ENCODE measurements around the gene TBCC. TPM values are rescaled to one million over a fixed set of nuclear protein-coding genes. Genes with fewer than 3 reads are reported as not detected.
A peak's percentile ranks its signal among the peaks of the same experiment; 100 is the strongest.
"Not testable (repeated sequence)": the region's sequence is repeated elsewhere in the genome, so short reads cannot be mapped to it uniquely, and the experiment has no call there.

TBCC gene
- polyA plus RNA-seq, 1 donor, result 23.6 TPM

DNA sequence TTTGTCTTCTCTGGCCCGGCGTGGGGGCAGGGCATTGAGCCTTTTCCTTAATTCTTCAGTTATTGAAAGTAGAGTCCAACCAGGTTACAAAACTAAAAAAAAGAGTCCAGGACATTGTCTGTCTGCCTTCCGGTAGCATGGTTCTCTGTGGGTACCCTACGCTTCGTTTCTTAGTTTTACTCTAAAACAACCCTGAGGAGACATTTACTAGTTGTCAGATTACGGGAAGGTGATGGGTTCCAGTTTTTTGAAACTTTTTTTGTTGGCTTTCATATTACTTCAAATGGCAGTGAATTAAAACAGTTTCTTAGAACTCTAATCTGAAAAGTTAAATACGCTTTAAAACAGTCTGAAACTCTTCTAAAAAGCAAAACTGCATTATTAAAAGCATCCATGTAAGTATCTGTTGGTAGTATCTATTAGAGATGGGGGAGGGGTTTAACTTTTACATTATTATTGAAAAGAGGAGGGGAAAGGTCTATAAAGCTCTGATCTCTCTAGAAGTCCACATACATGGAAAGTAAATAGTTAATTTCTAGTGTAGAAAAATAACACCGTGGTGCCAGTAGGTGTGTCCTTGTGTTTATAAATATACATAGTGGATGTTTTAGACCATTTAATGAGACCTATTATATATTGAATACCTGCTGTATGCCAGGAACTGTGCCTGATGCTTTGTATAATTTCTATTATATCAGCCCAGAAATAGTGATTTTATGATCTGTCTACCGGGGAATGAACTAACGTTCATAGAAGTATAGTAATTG, 38.2 kb upstream of the TBCC start:
- H3K9me3 ChIP-seq (ENCODE audit: control insufficient read depth, low read depth, low read length), result no peaks in the 10 kb centered on the region
- peak overlapping the region; percentile 97 for H3K4me3 ChIP-seq (ENCODE audit: low read length)
- no peak for DNase-seq
- whole genome bisulfite sequencing (ENCODE audit: insufficient coverage, low lambda C conversion rate), result 0% methylated on average over 1 of the region's 10 CpGs
- peaks cover 12% of the 10 kb centered on the region for H3K4me1 ChIP-seq (ENCODE audit: control insufficient read depth, insufficient read depth, low read length)
- H3K27me3 ChIP-seq (ENCODE audit: control insufficient read depth, insufficient read depth, low read length), result no peaks in the 10 kb centered on the region
- peak overlapping the region; percentile 98 for H3K27ac ChIP-seq (ENCODE audit: low read length)
- H3K36me3 ChIP-seq (ENCODE audit: control insufficient read depth, insufficient read depth, low read length), result peaks cover 4% of the 10 kb centered on the region

DNA sequence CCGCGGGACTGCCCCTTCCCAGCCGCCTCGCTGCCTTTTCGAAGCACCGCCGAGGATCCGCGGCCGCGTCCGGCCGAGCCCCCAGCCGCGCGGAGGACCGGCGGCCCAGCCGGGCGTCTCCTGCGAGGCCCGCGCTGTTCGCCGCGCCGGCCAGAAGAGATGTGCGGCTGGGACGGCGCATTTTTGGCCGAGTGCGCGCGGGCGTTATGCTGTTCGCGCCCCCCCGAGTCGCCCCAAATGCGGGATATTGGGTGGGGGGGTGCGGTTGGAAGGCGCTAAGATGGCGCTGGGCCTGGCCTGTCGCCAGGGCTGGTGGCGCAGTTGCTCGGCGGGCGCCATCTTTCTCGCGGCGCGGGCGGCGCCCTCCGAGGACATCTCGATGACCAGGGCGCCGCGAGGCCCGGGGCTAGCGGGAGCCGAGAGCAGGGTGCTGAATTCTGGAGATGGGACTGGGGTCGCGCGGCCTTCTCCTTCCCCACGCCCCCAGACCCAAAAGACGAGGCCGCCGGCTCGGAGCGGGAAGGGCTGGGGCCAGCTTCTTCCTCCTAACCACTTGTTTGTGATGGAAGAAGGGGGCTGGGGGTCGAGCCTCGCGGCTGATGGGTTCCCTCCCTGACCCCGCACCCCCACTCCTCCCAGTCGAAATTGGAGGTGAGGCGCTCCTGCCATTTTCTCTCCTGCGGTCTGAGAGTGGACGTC, 37.4 kb upstream of the TBCC start:
- H3K4me1 ChIP-seq (ENCODE audit: control insufficient read depth, insufficient read depth, low read length), result peaks cover 14% of the 10 kb centered on the region
- no peaks in the 10 kb centered on the region for H3K36me3 ChIP-seq (ENCODE audit: control insufficient read depth, insufficient read depth, low read length)
- H3K4me3 ChIP-seq (ENCODE audit: low read length), result peak overlapping the region; percentile 97
- no CpG with 5 or more reads among the region's 79 CpGs for WGBS (ENCODE audit: insufficient coverage, low lambda C conversion rate)
- H3K9me3 ChIP-seq (ENCODE audit: control insufficient read depth, low read depth, low read length), result no peaks in the 10 kb centered on the region
- H3K27ac ChIP-seq (ENCODE audit: low read length), result peak overlapping the region; percentile 98
- H3K27me3 ChIP-seq (ENCODE audit: control insufficient read depth, insufficient read depth, low read length), result no peaks in the 10 kb centered on the region
- DNase-seq, result peak; percentile 70 to 84

DNA sequence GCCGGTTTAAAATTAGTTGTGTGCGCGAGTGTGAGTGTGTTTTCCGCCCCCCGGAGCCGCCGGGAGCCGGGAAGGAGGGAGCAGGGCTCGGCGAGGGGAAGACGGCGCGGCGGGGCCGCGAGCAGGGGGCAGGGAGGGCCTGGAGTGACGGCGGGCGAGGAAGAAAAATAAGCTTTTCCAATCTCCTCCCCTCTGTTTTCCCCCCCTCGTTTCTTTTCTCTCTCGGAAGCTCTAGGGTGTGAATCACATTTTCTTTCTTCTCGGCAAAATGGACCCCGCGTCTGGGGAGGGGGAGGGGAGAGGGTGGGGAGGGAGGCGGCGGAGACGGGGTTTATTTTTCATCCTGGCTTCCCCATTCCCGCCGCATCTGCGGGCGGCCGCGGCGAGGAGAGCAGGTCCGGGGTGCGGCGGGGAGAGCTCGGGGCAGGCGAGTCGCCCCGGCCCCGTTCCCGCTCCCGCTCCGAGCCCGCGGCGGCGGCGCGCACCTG, 36.8 kb upstream of the TBCC start:
- Histone ChIP-seq H3K4me3 (ENCODE audit: low read length) (peak overlapping the region; percentile 97), H3K27me3 (ENCODE audit: control insufficient read depth, insufficient read depth, low read length) (no peaks in the 10 kb centered on the region), H3K4me1 (ENCODE audit: control insufficient read depth, insufficient read depth, low read length) (peaks cover 14% of the 10 kb centered on the region), H3K9me3 (ENCODE audit: control insufficient read depth, low read depth, low read length) (no peaks in the 10 kb centered on the region), H3K27ac (ENCODE audit: low read length) (peak overlapping the region; percentile 98), H3K36me3 (ENCODE audit: control insufficient read depth, insufficient read depth, low read length) (no peaks in the 10 kb centered on the region)
- 0% methylated on average over 2 of the region's 51 CpGs for WGBS (ENCODE audit: insufficient coverage, low lambda C conversion rate)
- DNase-seq, result peak; percentile 63 to 81

DNA sequence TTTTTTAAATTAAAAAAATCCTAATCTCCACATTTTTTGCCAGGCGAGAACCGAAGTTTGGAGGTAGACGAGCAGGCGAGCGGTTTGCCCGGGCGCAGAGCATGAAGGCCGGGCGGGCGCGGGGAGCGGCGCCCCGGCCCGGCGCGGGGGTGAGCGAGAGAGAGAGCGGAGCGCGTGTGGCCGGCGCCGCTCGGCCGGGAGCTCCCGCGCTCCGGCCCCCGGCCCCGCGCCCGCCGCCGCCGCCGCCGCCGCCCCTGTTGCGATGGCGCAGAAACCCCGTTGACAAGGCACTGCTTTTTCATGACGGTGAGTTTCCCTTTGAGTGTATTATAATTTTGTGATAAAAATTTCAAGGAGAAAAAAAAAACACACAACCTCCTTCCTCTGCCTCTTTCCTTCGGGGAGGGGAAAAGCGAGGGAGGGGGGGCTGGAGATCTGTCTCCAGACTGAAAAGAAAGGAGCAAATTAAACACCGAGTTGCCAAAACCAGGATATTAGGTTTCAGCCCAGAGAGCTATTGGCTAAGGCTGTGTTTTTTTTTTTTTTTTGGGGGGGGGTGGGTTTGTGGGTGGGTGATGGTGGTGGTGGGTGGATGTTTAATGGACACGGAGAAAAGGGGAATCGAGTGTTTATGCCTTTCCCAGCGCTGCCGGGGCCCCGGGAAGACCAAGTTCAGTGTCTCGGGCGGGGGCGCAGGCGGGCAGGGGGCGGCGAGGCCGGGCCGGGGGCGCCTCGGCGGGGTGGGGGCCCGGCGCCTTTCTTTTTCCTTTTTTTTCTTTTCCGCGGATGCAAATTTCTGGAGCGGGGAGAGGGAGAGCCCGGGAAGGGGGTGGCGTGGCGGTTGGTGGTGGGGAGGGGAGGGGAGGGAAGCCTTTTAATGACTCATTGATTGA, 36.1 kb upstream of the TBCC start, which contains the start of gene BICRAL:
Gene BICRAL, plus strand, starts transcription at position 257 of the 893 bp plus-strand sequence. CDS start 39,971 bp downstream, outside the sequence.
- no peaks in the 10 kb centered on the region for H3K36me3 ChIP-seq (ENCODE audit: control insufficient read depth, insufficient read depth, low read length)
- peak; percentile 42 to 82 for DNase-seq
- H3K4me3 ChIP-seq (ENCODE audit: low read length), result peak within 1 kb of the TSS; percentile 97
- H3K27ac ChIP-seq (ENCODE audit: low read length), result peak within 1 kb of the TSS; percentile 98
- WGBS (ENCODE audit: insufficient coverage, low lambda C conversion rate), result no CpG with 5 or more reads among the region's 70 CpGs
- peaks cover 14% of the 10 kb centered on the region for H3K4me1 ChIP-seq (ENCODE audit: control insufficient read depth, insufficient read depth, low read length)
- H3K27me3 ChIP-seq (ENCODE audit: control insufficient read depth, insufficient read depth, low read length), result no peaks in the 10 kb centered on the region
- no peaks in the 10 kb centered on the region for H3K9me3 ChIP-seq (ENCODE audit: control insufficient read depth, low read depth, low read length)

DNA sequence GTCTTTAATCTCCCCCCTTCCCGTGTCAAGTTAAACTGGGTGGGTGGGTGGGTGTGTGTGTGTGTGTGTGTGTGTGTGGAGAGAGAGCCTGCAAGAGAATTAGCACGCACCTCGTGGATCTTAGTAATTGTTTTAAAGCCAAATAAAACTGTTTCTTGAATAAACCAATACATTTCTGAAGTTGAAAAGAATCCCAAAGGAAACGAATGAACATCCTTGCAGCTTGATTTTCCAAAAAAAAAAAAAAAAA, 35.6 kb upstream of the TBCC start:
- no CpG with 5 or more reads among the region's 4 CpGs for WGBS (ENCODE audit: insufficient coverage, low lambda C conversion rate)
- peak overlapping the region; percentile 97 for H3K4me3 ChIP-seq (ENCODE audit: low read length)
- H3K9me3 ChIP-seq (ENCODE audit: control insufficient read depth, low read depth, low read length), result no peaks in the 10 kb centered on the region
- H3K4me1 ChIP-seq (ENCODE audit: control insufficient read depth, insufficient read depth, low read length), result peaks cover 14% of the 10 kb centered on the region
- H3K27me3 ChIP-seq (ENCODE audit: control insufficient read depth, insufficient read depth, low read length), result no peaks in the 10 kb centered on the region
- peak overlapping the region; percentile 55 for H3K27ac ChIP-seq (ENCODE audit: low read length)
- no peaks in the 10 kb centered on the region for H3K36me3 ChIP-seq (ENCODE audit: control insufficient read depth, insufficient read depth, low read length)
- DNase-seq, result no peak

DNA sequence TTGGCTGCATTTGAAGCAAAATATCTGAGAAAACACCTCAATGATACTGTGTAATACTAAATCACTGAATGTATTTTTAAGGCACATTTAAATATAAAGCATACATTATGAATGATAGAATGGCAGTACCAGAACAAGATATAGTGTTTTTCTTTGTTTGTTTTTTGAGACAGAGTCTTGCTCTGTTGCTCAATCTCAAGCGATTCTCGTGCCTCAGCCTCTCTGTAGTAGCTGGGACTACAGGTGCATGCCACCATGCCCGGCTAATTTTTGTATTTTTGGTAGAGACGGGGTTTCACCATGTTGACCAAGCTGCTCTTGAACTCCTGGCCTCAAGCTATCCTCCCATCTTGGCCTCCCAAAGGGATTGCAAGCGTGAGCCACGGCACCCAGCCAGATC, 33.6 kb upstream of the TBCC start:
- no peaks in the 10 kb centered on the region for H3K27me3 ChIP-seq (ENCODE audit: control insufficient read depth, insufficient read depth, low read length)
- H3K4me3 ChIP-seq (ENCODE audit: low read length), result no peak overlapping the region
- WGBS (ENCODE audit: insufficient coverage, low lambda C conversion rate), result no CpG with 5 or more reads among the region's 6 CpGs
- no peak overlapping the region for H3K27ac ChIP-seq (ENCODE audit: low read length)
- no peaks in the 10 kb centered on the region for H3K9me3 ChIP-seq (ENCODE audit: control insufficient read depth, low read depth, low read length)
- no peaks in the 10 kb centered on the region for H3K36me3 ChIP-seq (ENCODE audit: control insufficient read depth, insufficient read depth, low read length)
- peaks cover 8% of the 10 kb centered on the region for H3K4me1 ChIP-seq (ENCODE audit: control insufficient read depth, insufficient read depth, low read length)
- DNase-seq, result no peak

DNA sequence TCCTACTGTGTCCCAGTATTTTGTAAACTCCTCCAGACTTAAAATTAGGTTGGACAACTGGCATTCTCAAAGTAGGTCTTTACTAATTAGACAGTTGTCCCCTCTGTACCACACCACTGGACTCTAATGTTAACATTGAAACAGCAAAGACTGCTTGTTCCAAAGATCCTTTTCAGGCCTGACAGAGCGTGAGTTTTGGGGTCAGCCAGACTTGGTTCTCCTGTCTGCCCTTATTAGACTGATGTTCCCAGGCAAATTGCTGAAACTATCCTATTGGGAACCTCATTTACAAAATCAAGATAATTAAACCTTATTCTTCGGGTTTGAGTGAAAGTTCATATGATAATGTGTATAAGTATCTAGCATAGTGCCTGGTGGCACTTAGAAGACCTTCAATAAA, 32.2 kb upstream of the TBCC start:
- Histone ChIP-seq H3K27ac (ENCODE audit: low read length) (no peak overlapping the region), H3K36me3 (ENCODE audit: control insufficient read depth, insufficient read depth, low read length) (no peaks in the 10 kb centered on the region), H3K4me1 (ENCODE audit: control insufficient read depth, insufficient read depth, low read length) (peaks cover 8% of the 10 kb centered on the region), H3K4me3 (ENCODE audit: low read length) (no peak overlapping the region), H3K9me3 (ENCODE audit: control insufficient read depth, low read depth, low read length) (no peaks in the 10 kb centered on the region), H3K27me3 (ENCODE audit: control insufficient read depth, insufficient read depth, low read length) (no peaks in the 10 kb centered on the region)
- WGBS (ENCODE audit: insufficient coverage, low lambda C conversion rate), result 60% methylated on average over 1 of the region's 2 CpGs
- DNase-seq, result no peak

DNA sequence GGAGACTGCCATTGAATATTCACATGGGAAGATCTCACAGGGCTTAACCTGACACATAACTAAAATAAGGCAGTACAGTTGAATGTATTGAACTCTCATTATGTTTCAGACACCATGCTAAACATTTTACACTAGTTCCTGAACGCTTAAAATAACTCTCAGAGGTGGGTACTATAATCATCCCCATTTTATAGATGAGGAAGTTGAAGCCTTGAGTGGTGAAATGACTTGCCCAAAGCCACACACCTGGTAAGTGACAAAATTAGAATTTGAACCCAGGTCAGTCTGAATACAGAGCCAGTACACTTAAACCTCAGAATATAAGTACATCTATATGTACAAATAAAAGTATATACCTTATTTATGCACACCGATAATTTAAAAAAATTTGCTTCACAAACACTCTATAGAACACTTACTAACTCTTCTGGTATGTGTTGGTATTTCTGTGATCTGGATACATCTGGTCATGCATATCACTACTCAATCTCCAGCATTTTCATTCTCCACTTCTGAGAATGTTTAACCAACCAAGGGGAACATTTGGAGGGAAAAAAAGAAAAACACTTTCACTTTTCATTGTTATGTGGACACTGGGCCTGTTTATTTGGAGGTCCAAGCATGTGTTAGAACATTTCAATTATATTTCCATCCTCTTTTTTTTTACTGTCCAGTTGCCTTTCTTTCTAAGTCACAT, 31.4 kb upstream of the TBCC start:
- Histone ChIP-seq H3K36me3 (ENCODE audit: control insufficient read depth, insufficient read depth, low read length) (no peaks in the 10 kb centered on the region), H3K9me3 (ENCODE audit: control insufficient read depth, low read depth, low read length) (no peaks in the 10 kb centered on the region), H3K27ac (ENCODE audit: low read length) (no peak overlapping the region), H3K27me3 (ENCODE audit: control insufficient read depth, insufficient read depth, low read length) (no peaks in the 10 kb centered on the region), H3K4me1 (ENCODE audit: control insufficient read depth, insufficient read depth, low read length) (peaks cover 8% of the 10 kb centered on the region), H3K4me3 (ENCODE audit: low read length) (no peak overlapping the region)
- no CpG with 5 or more reads among the region's 2 CpGs for WGBS (ENCODE audit: insufficient coverage, low lambda C conversion rate)
- no peak for DNase-seq

DNA sequence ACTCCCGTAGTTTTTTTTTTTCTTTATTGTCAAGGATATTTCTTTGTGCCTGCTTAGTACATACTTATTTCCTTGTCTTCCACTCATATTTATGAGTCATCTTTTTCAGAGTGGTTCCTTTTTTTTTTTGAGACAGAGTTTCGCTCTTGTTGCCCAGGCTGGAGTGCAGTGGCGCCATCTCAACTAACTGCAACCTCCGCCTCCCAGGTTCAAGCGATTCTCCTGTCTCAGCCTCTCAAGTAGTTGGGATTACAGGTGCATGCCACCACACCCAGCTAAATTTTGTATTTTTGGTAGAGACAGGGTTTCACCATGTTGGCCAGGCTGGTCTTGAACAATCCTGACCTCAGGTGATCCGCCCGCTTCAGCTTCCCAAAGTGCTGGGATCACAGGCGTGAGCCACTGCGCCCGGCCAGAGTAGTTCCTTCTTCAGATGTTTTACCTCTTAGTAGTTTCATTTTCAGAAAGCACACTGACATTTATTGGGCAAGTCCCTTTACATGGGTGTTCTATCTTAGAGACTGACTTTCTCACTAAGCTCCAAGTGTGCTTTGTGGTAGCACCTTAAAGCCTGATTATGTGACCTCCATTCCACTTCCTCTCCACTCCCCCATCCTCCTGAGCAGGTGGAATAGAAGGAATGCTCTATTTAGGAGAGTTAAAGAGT, 29.1 kb upstream of the TBCC start:
- H3K9me3 ChIP-seq (ENCODE audit: control insufficient read depth, low read depth, low read length); H3K27me3 ChIP-seq (ENCODE audit: control insufficient read depth, insufficient read depth, low read length); H3K36me3 ChIP-seq (ENCODE audit: control insufficient read depth, insufficient read depth, low read length); H3K27ac ChIP-seq (ENCODE audit: low read length); DNase-seq; H3K4me3 ChIP-seq (ENCODE audit: low read length): not testable (repeated sequence)
- 86% methylated on average over 1 of the region's 10 CpGs for WGBS (ENCODE audit: insufficient coverage, low lambda C conversion rate)
- H3K4me1 ChIP-seq (ENCODE audit: control insufficient read depth, insufficient read depth, low read length), result peaks cover 11% of the 10 kb centered on the region

Data from large intestine (tissue), 3 donors.